LNCAP (cell line): ENCODE data around the gene SMIM33.

ENCODE experiments used
- TF ChIP-seq, protein P1 (sequence below): fragments of 450-650 bp; IDR thresholded peaks from 2 replicates; pipeline ENCODE4 v1.5.1; 2017; ENCODE audit warnings: mild to moderate bottlenecking

SMIM33 gene

DNA sequence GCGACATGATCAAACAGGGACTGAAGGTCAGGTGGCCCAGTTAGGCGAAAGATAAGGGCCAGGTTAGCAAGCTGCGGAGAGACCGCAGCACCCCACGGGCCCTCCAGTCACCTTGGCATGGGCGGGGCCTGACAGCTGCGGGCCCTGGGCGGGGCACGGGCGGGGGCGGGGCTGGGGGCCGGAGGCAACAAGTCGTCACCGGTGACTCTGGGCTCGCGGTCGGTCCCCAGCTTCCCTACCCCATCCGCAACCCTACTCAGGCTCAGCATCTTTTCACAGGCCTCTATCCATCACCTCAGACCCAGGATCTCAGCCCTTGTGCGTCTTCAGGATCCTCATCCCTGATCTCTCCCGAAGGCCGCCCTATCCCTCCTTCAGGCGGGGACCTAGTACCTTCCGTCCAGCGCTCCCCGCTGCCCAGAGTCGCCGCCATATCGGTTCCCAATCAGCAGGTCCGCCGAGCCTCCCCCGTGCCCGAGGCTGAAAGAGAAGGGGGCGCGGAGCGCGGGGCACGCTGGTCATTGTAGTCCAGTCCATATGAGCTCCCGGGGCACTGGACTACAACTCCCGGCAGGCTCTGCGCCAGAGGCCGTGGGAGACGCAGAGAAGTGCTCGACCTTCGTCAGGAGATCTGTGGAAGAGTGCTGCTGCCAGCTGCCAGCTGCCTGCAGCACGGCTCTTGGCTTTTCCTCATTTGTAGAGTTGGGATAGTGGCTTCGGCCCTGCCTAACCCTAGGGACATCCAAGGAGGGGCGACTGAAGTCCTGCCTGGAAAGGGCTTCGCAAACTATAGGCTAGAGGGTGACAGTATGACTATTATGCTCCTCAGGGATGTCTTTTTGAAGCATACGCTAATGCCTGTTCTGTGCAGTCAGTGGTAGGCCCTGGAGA, 31.5 kb upstream of the SMIM33 start, which contains the start of gene DNAJC18:
Gene DNAJC18, minus strand, starts transcription at position 513 of the 891 bp plus-strand sequence. Its CDS starts 80 bp downstream, at position 433.
- TF ChIP-seq, protein P1, sequence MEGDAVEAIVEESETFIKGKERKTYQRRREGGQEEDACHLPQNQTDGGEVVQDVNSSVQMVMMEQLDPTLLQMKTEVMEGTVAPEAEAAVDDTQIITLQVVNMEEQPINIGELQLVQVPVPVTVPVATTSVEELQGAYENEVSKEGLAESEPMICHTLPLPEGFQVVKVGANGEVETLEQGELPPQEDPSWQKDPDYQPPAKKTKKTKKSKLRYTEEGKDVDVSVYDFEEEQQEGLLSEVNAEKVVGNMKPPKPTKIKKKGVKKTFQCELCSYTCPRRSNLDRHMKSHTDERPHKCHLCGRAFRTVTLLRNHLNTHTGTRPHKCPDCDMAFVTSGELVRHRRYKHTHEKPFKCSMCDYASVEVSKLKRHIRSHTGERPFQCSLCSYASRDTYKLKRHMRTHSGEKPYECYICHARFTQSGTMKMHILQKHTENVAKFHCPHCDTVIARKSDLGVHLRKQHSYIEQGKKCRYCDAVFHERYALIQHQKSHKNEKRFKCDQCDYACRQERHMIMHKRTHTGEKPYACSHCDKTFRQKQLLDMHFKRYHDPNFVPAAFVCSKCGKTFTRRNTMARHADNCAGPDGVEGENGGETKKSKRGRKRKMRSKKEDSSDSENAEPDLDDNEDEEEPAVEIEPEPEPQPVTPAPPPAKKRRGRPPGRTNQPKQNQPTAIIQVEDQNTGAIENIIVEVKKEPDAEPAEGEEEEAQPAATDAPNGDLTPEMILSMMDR, result no peak

DNA sequence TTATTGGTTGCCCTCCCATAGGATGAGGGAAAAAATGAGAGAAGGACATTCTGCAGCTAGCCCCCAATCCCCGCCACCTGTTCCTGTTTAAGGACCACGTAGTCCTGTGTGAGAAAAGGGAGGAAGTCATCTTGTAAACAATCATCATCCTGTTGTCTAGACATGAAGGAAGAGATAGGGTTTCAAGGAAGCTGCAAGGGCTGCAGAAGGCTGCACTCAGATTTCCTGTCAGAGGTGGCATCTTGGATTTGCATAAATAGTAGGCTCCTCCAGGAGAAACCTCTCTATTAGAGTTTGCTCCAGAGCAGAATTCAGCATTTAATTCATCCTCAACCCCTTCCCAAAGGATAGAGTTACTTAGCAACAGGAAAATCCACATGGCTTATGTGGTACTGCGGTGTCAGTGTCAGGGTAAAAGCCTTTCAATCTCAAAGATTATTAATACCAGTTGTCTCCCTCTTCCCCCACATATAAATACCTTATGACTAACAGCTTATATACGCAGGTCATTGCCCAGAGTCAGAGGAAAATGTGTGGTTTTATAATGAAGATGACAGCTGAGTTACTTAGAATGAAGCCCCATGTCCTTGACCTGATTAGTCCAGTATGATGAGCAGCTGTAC, 26.9 kb upstream of the SMIM33 start:
- TF ChIP-seq, protein P1, result no peak

DNA sequence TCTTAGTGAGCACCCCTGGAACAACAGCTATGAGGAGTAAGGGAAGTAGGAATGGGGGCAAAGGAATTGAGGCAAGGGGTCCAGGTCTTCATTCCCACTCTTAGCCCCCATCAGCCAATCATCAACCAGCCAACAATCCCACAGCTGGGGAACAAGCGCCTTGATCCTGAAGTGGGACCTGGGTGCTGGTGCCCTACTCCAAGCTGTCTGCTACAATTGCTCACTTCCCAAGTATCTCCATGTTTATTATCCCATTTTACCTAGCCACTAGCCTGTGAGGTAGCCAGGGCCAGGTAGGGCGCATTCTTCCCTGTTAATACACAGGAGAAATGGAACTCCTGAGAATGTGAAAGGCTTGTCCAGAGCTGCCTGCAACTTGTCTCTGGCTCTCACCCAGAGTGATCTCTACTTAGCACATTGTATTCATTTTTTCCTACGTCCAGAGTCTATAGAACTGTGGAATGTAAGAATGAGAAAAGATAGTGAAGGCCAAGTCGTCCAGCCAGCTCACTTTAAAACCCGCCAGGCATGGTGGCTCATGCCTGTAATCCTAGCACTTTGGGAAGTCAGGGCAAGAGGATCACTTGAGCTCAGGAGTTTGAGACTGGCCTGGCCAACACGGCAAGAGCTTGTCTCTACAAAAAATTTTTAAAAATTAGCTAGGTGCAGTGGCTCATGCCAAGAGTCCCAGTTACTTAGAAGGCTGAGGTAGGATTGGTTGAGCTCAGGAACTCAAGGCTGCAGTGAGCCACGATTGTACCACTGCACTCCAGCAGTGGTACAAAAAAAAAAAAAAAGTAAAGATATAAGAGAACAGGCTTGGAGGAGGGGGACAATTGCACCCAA, 25.3 kb upstream of the SMIM33 start:
- TF ChIP-seq, protein P1, result no peak

DNA sequence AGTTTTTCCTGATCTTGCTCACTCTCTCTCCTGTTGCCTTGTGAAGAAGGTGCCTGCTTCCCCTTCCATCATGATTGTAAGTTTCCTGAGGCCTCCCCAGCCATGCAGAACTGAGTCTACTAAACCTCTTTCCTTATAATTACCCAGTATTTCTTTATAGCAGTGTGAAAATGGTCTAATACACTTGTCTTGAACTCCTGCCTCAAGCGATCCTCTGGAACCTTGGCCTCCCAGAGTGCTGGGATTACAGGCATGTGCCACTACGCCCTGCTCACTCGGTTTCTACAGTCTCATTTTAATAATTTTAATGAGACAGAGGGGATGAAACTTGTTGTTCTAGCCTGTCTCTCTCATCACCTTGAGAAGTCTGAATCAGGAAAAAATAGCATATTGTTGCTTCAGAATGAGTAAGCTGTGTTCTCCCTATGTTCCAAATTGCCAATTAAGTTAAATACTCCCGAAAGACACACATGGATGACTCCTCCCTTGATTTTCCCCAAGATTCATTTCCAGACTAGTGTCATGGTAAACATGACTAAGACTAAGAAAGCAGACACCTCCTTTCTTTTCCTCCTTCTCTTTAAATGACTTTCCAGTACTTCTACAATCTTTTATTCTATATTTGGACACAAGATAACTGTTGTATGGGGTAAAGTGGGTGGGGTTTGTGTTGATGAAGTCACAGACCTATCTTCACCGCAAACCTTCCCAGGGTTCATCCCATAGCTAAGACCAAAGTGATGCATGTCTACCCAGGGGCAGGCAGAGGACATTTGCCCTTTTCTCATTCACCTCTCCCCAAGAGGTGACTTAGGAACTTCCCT, 23.6 kb upstream of the SMIM33 start:
- TF ChIP-seq, protein P1, result no peak

DNA sequence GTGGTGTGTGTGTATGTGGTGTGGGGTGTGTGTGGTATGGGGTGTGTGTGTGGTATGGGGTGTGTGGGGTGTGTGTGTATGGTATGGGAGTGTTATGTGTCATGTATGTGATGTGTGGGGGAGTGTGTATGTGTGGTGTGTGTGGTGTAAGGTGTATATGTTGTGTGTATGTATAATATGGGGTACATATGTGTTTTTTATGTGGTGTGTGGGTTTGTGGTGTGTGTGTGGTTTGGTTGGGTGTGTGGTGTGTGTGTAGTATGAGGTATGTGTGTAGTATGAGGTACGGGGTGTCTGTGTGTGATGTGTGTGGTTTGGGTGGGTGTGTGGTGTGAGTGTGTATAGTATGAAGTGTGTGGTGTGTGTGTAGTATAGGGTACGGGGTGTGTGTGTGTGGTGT, 19.6 kb upstream of the SMIM33 start:
- TF ChIP-seq, protein P1, result no peak

DNA sequence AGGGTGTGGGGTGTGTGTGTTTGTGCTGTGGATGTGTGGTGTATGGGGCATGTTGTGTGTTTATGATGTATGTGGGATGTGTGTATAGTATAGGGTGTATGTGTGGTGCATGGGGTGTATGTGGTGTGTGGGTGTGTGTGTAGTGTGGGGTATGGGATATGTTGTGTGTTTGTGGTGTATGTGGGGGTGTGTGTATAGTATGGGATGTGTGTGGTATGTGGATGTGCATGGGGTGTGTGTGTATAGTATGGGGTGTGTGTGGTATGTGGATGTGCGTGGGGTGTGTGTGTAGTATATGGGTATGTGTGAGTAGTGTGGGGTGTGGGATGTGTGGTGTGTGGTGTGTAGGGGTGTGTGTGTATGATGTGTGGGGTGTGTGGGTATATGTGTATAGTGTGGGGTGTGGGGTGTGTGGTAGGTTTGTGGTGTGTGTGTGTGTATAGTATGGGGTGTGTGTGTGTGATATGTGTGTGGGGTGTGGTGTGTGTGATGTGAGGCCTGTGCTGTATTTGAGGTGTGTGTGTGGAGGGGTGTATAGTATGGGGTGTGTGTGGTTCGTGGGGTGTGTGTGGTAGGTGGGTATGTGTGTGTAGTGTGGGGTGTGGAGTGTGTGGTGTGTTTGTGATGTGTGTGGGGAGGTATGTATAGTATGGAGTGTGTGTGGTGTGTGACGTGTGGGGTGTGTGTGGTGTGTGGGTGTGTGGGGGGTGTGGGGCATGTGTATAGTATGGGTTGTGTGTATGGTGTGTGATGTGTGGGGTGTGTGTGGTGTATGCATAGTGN, 18.7 kb upstream of the SMIM33 start:
- TF ChIP-seq, protein P1, result no peak
